Upper lobe of left lung (tissue), 4 donors: ENCODE results near the gene AADAC.

Source experiments
- CTCF ChIP-seq, 6 experiments: fragments of 450-650 bp in 4 of 6; fragments of 200-600 bp in 2 of 6; sonication (generic) in 2 of 6; IDR thresholded peaks; one replicate each; pipeline ENCODE4 v1.5.1; 2016 to 2019; ENCODE audit warnings: antibody characterized with exemption in 6 of 6
- EP300 ChIP-seq, 4 donors: sonication (generic); formaldehyde crosslinking; IDR thresholded peaks; one replicate each; pipeline ENCODE4 v1.5.1; 2017; ENCODE audit warnings: antibody characterized with exemption in 4 of 4, control low read depth in 2 of 4
- POLR2A ChIP-seq, 4 donors: fragments of 450-650 bp; IDR thresholded peaks; one replicate each; pipeline ENCODE4 v1.5.1; 2016 to 2017; ENCODE audit warnings: antibody characterized with exemption in 4 of 4, mild to moderate bottlenecking in 2 of 4
- POLR2AphosphoS5 ChIP-seq, 2 donors: sonication (generic); formaldehyde crosslinking; IDR thresholded peaks; one replicate each; pipeline ENCODE4 v1.5.1; 2017; ENCODE audit warnings: antibody characterized with exemption in 2 of 2

- TF ChIP-seq CTCF (IDR thresholded peaks at IDR 0.05) (no peak), POLR2AphosphoS5 (IDR thresholded peaks at IDR 0.05) (no peak), POLR2A (IDR thresholded peaks at IDR 0.05) (no peak), EP300 (IDR thresholded peaks at IDR 0.05) (no peak)
Measured at GRCh38 chr3:151843275-151843674, 29.4 kb downstream of the AADAC start.
